IPS-18c (cell line): Measurements from ENCODE around the gene DSTYK.
"Not testable (repeated sequence)": the region's sequence is repeated elsewhere in the genome, so short reads cannot be mapped to it uniquely, and the experiment has no call there.

Experiments used
- H3K4me3 ChIP-seq: 2 replicates; pipeline ENCODE4 v1.7.0; 2013; ENCODE audit warnings: low read depth, mild to moderate bottlenecking, low read length, moderate library complexity; ENCODE audit not compliant: insufficient read depth
- H3K9me3 ChIP-seq: one replicate; pipeline ENCODE4 v1.6.1; 2013; ENCODE audit warnings: mild to moderate bottlenecking, low read length, moderate library complexity; ENCODE audit not compliant: control insufficient read depth, insufficient read depth

DSTYK gene

GRCh38 chr1:205161076-205161475, 50.4 kb downstream of the DSTYK start:
- peaks cover 8% of the 10 kb centered on the region for H3K9me3 ChIP-seq

GRCh38 chr1:205158048-205158616, 53.4 kb downstream of the DSTYK start:
- peaks cover 11% of the 10 kb centered on the region for H3K9me3 ChIP-seq
- no peak overlapping the region for H3K4me3 ChIP-seq

More at GRCh38 chr1:205161076-205161475, 50.4 kb downstream of the DSTYK start:
- H3K4me3 ChIP-seq, result no peak overlapping the region

GRCh38 chr1:205155665-205156377, 55.7 kb downstream of the DSTYK start:
- H3K9me3 ChIP-seq, result peaks cover 11% of the 10 kb centered on the region
- not testable (repeated sequence) for H3K4me3 ChIP-seq

GRCh38 chr1:205152505-205152904, 59.0 kb downstream of the DSTYK start:
- Histone ChIP-seq H3K9me3 (peaks cover 9% of the 10 kb centered on the region), H3K4me3 (no peak overlapping the region)

GRCh38 chr1:205150651-205151428, 60.7 kb downstream of the DSTYK start:
- H3K9me3 ChIP-seq, result peaks cover 2% of the 10 kb centered on the region
- H3K4me3 ChIP-seq, result no peak overlapping the region

- H3K9me3 ChIP-seq, result no peaks in the 10 kb centered on the region
- H3K4me3 ChIP-seq, result no peak overlapping the region
Measured at GRCh38 chr1:205147191-205147835, 64.2 kb downstream of the DSTYK start.

- Histone ChIP-seq H3K4me3 (no peak overlapping the region), H3K9me3 (no peaks in the 10 kb centered on the region)
Measured at GRCh38 chr1:205144751-205145150, 66.8 kb downstream of the DSTYK start.

- H3K9me3 ChIP-seq, result no peaks in the 10 kb centered on the region
Measured at GRCh38 chr1:205144046-205144720, 67.3 kb downstream of the DSTYK start.

GRCh38 chr1:205142102-205142469, 69.4 kb downstream of the DSTYK start:
- H3K9me3 ChIP-seq, result peaks cover 4% of the 10 kb centered on the region
- H3K4me3 ChIP-seq, result no peak overlapping the region

More at GRCh38 chr1:205144046-205144720, 67.3 kb downstream of the DSTYK start:
- H3K4me3 ChIP-seq, result no peak overlapping the region

- peaks cover 4% of the 10 kb centered on the region for H3K9me3 ChIP-seq
- H3K4me3 ChIP-seq, result no peak overlapping the region
Measured at GRCh38 chr1:205141236-205142101, 70.0 kb downstream of the DSTYK start.

- H3K9me3 ChIP-seq, result peaks cover 4% of the 10 kb centered on the region
- no peak overlapping the region for H3K4me3 ChIP-seq
Measured at GRCh38 chr1:205140113-205140512, 71.4 kb downstream of the DSTYK start.

GRCh38 chr1:205137901-205138300, 73.6 kb downstream of the DSTYK start:
- Histone ChIP-seq H3K9me3 (peaks cover 4% of the 10 kb centered on the region), H3K4me3 (no peak overlapping the region)

GRCh38 chr1:205133287-205133686, 78.2 kb downstream of the DSTYK start:
- no peak overlapping the region for H3K4me3 ChIP-seq

GRCh38 chr1:205129447-205130029, 82.0 kb downstream of the DSTYK start:
- Histone ChIP-seq H3K4me3 (no peak overlapping the region), H3K9me3 (no peaks in the 10 kb centered on the region)

More at GRCh38 chr1:205133287-205133686, 78.2 kb downstream of the DSTYK start:
- H3K9me3 ChIP-seq, result peaks cover 2% of the 10 kb centered on the region

GRCh38 chr1:205128050-205128449, 83.5 kb downstream of the DSTYK start:
- Histone ChIP-seq H3K9me3 (no peaks in the 10 kb centered on the region), H3K4me3 (no peak overlapping the region)

- Histone ChIP-seq H3K9me3 (no peaks in the 10 kb centered on the region), H3K4me3 (no peak overlapping the region)
Measured at GRCh38 chr1:205127646-205128045, 83.9 kb downstream of the DSTYK start.
